GM19372 (cell line): ENCODE data around the gene PAFAH1B1.
"Not testable (repeated sequence)": the region's sequence is repeated elsewhere in the genome, so short reads cannot be mapped to it uniquely, and the experiment has no call there.

Source experiments
- ATAC-seq: cut with Tn5 transposase; IDR thresholded peaks from one replicate; pipeline ENCODE4 v1.9.1; 2021; ENCODE audit warnings: mild to moderate bottlenecking, low read depth, moderate library complexity; ENCODE audit not compliant: unreplicated experiment

The PAFAH1B1 gene

DNA sequence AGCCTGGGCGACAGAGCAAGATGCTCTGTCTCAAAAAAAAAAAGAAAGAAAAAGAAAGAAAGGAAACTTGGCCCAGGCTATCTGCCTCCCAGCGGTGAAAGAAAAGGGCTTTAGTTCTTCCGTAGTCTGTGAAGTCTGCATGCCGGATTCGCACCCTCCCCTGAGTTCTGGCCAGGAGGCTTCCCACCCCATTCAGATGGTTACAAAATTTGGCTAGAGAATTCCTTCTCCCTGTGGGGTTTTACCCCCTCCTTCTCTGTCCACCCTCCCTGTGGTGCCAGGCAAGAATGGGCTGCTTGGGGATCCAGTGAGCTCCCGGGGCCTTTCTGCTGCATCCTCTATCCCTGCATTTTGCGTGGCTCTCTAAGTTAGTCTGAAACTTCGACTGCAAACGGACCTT is 37.8 kb downstream of the PAFAH1B1 start:
- no peak for ATAC-seq

DNA sequence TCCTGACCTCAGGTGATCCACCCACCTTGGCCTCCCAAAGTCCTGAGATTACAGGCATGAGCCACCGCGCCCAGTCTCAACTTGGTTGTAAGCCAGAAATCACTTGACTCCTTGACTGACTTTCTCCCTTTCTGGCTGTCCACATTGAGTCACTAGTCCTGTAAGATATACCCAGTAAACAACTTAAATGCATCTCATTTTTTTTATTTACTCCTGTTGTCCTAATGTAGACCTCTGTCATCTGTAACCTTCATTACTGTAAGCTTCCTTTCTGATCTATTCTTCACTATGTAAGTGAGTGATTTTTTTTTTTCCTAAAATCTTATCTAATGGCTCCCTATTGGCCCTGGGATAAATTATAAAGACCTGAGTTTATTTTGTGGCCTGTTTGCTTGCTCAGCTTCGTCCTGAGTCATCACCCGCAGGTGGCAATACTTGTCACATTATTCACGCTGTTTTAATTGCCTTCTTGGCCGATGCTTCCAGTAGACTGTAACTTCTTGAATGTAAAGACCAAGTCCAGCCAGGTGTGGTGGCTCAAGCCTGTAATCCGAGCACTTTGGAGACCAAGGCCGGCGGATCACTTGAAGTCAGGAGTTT is 41.0 kb downstream of the PAFAH1B1 start:
- no peak for ATAC-seq

DNA sequence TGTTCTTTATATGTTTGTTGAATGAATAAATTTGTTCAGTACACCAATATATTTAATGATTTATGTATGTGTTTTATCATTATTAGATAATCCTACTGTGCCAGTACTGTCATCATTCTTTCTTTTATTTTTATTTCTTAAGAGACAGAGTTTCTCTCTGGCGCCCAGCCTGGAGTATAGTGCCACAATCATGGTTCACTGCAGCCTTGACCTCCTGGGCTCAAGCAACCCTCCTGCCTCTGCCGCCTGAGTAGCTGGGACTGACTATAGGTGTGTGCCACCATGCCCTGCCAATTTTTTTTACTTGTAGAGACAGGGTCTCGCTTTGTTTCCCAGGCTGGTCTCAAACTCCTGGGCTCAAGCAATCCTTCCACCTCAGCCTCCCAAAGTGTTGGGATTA is 41.8 kb downstream of the PAFAH1B1 start:
- ATAC-seq, result no peak

DNA sequence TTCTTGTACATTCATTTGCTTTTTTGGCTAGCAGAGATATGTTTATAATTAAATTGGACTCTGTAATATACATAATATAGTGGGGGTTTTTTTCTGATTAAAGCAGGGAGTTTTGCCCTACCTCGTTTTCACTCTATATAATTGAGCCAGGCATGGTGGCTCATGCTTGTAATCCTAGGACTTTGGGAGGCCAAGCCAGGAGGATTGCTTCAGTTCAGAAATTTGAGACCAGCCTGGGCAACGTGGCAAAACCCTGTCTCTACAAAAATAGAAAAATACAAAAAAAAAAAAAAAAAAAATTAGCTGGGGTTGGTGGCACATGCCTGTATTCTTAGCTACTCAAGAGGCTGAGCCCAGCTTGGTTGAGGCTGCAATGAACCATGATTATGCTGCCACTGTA is 42.2 kb downstream of the PAFAH1B1 start:
- ATAC-seq, result no peak

DNA sequence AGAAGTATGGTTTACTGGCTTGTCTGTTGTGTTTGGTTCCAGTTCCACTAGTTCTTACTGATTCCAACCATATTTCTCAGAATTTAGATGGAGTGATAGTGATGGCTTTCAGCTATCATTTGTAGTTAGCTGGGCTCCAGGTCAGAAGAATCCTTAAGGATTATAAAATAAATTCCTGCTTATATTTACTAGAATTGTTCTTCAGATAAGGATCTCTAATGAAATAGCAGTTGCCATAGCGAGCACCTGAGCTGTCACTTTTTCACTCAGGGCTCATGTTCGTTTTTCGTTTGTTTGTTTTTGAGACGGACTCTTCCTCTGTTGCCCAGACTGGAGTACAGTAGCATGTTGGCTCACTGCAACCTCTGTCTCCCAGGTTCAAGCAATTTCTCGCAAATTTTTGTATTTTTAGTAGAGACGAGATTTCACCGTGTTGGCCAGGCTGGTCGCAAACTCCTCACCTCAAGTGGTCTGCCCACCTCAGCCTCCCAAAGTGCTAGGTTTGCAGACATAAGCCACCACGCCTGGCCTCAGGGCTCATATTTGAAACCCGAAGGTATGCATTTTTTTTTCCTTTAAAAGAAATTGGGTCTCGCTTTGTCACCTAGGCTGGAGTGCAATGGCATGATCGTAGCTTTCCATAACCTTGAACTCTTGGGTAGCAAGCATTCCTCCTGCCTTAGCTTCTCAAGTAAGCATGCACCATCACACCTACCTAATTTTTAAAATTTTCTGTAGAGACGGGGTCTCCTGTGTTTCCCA is 42.9 kb downstream of the PAFAH1B1 start:
- no peak for ATAC-seq

DNA sequence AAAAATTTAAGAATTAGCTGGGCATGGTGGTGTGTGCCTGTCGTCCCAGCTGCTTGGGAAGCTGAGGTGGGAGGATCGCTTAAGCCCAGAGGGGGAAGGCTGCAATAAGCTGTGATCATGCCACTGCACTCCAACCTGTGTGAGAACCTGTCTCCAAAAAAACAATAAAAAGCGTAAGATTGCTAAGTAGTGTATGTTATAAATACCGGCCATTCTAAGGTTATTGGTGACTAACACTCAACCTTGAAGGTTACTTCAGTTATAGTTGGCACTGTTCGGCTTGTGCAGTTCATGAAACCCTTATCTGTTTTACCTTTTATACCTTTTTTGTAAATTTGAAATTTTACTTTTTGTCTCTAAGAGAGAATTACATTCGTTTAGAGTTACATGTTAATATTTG is 44.0 kb downstream of the PAFAH1B1 start:
- ATAC-seq, result no peak

DNA sequence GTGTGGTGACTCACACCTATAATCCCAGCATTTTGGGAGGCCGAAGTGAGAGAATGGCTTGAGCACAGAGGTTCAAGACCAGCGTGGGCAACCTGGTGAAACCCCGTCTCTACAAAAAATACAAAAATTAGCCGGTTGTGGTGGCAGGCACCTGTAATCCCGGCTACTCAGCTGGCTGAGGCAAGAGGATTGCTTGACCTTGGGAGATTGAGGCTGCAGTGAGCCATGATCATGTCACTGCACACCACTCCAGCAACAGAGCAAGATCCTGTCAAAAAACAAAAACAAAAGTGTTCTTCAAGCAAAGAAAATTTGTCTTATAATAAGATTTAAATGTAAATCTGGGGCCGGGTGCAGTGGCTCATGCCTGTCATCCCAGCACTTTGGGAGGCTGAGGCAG is 51.5 kb downstream of the PAFAH1B1 start:
- ATAC-seq, result no peak

DNA sequence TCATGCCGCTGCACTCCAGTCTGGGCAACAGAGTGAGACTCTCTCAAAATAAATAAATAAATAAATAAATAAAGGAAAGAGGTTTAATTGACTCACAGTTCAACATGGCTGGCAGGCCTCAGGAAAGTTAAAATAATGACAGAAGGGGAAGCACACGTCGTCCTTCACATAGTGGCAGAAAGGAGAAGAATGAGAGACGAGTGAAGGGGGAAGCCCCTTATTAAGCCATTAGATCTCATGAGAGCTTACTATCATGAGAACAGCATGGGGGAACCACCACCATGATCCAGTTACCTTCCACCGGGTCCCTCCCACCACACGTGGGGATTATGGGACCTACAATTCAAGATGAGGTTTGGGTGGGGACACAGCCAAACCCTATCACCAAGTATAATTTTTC is 54.5 kb downstream of the PAFAH1B1 start:
- no peak for ATAC-seq

DNA sequence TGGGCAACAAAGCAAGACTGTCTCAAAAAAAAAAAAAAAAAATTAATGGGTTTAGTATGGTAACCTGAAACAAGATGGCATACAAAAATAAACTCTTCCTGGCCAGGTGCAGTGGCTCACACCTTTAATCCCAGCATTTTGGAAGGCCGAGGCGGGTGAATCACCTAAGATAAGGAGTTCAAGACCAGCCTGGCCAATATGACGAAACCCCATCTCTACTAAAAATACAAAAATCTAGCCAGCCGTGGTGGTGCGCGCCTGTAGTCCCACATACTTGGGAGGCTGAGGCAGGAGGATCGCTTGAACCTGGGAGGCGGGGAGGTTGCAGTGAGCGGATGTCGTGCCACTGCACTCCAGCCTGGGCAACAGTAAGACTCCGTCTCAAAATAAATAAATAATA is 55.7 kb downstream of the PAFAH1B1 start:
- no peak for ATAC-seq

DNA sequence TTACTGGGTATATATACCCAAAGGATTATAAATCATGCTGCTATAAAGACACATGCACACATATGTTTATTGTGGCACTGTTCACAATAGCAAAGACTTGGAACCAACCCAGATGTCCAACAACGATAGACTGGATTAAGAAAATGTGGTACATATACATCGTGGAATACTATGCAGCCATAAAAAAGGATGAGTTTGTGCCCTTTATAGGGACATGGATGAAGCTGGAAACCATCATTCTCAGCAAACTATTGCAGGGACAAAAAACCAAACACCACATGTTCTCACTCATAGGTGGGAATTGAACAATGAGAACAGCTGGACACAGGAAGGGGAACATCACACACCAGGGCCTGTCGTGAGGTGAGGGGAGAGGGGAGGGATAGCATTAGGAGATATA is 59.5 kb downstream of the PAFAH1B1 start:
- ATAC-seq, result not testable (repeated sequence)

DNA sequence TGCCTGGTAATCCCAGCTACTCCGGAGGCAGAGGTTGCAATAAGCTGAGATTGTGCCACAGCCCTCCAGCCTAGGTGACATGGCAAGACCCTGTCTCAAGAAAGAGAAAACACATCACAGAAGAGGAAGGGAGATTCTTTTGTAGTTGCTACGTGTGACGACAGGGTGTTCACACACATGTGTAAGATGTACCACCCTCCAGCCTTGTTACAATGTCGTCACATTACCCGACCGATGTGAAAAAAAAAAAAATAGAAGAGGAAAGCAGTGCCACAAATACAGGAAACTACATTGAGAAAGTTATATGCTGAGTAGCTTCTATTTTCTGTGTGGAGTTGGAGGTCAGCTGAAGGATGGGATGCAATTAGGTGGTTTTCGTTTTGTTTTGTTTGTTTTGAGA is 62.1 kb downstream of the PAFAH1B1 start:
- no peak for ATAC-seq

DNA sequence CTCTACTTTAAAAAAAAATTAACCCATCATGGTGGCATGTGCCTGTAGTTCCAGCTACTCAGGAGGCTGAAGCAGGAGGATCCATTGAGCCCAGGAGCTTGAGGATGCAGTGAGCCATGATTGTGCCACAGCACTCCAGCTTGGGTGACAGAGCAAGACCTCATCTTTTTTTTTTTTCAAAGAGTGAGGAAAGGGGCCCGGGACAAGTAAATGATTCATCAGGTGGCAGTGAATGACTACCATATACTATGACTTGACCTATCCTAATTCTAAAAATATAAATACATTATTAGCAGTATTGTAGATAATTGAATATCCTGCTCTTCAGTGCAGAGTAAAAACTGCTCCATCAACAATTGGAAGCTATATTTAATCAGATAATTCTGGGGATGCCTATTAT is 62.8 kb downstream of the PAFAH1B1 start:
- ATAC-seq, result no peak

DNA sequence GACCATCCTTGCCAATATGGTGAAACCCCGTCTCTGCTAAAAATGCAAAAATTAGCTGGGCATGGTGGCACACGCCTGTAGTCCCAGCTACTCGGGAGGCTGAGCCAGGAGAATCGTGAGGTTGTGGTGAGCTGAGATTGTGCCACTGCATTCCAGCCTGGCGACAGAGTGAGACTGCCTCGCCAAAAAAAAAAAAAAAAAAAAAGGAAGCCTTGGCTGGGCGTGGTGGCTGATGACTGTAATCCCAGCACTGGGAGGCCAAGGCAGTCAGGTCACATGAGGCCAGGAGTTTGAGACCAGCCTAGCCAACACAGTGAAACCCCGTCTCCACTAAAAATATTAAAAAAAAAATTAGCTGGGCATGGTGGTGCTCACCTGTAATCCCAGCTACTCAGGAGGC is 65.9 kb downstream of the PAFAH1B1 start:
- ATAC-seq, result not testable (repeated sequence)

DNA sequence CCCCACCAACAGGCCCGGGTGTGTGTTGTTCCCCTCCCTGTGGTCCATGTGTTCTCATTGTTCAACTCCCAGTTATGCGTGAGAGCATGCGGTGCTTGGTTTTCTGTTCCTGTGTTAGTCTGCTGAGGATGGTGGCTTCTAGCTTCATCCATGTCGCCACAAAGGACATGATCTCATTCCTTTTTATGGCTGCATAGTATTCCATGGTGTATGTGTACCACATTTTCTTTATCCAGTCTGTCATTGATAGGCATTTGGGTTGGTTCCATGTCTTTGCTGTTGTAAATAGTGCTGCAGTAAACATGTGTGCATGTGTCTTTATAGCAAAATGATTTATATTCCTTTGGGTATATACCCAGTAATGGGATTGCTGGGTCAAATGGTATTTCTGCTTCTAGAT is 67.0 kb downstream of the PAFAH1B1 start:
- not testable (repeated sequence) for ATAC-seq

DNA sequence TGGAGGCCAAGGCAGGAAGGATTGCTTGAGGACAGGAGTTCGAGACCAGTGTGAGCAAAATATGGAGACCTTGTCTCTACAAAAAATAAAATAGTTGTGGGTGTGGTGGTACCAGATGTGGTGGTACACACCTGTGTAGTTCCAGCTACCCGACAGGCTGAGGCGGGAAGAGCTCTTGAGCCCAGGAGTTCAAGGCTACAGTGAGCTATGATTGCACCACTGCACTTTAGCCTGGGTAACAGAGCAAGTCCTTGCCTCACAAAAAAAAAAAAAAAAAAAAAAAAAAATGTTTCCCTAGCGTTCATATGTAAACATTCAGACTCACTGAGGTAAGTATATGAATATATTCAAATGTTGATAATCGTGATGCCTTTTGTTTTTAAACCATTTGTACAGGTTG is 78.6 kb downstream of the PAFAH1B1 start:
- no peak for ATAC-seq

DNA sequence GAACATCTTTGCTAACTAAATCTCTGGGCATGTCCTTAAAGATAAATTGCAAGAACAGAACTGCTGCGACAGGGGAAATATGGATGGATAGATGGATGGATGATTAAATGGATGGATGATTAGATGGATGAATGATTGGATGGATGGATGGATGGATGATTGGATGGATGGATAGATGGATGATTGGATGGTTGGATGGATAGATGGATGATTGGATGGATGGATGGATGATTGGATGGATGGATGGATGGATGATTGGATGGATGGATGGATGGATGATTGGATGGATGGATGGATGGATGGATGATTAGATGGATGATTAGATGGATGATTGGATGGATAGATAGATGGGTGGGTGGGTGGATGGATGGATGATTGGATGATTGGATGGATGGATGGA is 85.8 kb downstream of the PAFAH1B1 start:
- not testable (repeated sequence) for ATAC-seq

DNA sequence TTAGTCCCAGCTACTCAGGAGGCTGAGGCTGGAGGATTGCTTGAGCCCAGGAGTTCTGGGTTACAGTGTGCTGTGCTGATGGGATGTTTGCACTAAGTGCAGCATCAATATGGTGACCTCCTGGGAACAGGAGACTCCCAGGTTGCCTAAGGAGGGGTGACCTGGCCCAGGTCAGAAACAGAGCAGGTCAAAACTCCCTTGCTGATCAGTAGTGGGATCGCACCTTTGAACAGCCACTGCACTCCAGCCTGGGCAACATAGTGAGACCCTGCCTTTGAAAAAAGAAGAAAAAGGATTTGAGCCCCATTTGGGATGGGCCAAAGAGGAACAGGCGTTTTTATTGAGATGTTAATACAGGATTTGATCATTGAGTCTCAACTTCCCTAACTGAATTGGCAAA is 87.5 kb downstream of the PAFAH1B1 start:
- no peak for ATAC-seq

DNA sequence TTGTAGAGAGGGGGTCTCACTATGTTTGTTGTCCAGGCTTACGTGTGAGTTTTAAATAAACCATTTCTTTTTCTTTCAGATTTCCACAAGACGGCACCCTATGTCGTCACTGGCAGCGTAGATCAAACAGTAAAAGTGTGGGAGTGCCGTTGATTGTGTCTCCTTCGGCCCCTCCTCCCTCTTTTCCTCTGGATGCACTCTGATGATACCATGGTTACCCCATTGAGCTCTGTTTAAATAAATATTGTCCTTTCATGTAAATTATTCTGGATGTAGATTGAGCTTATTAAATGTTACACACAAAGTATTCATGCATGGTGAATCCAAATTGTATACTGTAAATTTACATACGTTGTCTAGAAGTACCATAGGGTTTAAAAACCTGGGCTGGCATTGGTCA is 88.2 kb downstream of the PAFAH1B1 start:
- no peak for ATAC-seq

DNA sequence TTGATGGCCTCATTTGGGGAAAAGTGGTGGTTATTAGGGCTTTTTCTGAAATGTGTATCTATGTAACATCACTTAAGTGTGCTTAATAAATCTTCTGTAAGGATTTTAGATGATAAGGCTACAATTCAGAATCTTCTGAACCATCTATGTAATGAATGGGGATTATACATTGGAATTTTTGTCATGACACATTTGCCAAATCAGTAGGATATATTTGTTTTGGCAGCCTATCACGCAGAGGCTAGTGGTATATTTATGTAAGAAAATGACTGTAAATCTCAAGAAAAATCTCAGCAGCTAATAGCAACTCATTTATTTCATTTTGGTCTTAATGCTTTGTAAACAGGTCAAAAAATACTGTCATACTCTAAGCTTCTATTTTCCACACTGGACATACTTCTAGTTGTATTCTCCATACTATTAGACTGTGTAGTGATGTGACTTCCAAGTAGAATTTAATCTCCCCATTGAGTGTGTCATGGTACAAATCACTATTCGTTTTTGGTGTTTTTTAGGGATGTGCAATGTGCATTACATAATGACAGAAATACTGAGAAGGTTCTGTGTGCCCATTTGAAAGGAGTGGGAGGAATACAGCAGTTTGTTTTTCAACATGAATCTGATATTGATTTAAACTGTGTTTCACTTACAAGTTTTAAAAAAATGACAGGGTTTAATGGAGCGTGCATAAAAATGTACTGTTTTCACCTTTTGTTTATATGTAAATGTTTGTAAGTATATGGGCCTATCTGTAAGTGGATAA is 88.9 kb downstream of the PAFAH1B1 start:
- ATAC-seq, result no peak

DNA sequence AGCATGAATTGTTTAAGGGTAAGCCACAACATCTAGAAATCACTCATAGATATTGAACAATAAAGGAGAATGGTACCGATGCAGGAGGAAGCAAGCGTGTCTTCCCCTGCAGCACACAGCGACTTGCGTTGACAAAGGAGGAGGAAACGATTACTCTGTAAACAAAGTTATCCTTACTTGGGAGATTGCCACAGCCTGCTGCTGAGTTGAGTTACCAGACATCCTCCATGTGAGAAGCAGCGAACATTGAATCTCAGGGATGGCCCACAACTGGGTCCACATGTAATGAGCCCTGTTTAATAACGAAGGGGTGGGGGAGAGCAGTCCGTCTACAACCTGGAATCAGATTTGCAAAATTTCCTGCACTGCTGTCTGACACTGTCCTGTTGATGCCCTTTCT is 90.5 kb downstream of the PAFAH1B1 start:
- no peak for ATAC-seq

DNA sequence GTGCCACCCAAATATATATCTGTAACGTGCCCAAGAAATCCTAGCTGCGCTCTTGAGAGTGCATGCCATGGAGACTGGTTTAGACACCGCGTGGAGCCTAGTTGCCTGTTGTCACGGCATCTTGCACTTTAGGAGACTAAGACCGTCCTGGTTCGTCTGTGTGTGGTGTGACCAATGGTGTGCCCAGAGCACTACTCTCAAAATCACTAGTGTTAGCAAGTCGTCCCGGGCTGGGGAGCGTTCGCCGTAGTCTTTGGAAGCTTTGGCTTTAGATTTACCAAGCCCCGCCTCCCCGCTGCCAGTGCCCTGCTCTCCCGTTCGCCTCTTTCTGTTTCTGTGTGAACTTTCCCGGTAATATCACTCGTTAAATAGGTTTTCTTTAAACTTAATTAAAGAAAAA is 91.1 kb downstream of the PAFAH1B1 start:
- no peak for ATAC-seq

DNA sequence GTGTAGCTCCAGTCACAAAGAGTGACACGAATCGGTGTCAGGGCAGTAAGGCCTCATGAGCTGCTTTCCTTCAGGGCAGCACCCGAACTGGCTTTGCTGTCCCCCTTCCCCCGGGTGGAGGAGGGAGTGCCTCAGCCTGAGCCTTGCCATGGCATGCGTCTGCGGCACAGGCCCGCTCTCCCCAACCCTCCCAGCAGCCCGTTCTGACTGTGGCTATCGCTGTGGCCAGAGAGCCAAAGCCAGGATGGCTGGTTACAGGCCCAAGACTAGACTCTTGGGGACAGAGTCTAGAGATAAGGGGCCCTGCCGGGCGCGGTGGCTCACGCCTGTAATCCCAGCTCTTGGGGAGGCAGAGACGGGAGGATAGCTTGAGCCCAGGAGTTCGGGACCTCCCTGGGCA is 92.2 kb downstream of the PAFAH1B1 start:
- no peak for ATAC-seq
